Natural killer cell treated with Interleukin-12 subunit alpha and Interleukin-12 subunit beta and Interleukin-15 and Interleukin-18, amount 100 ng/mL, for 72 hours (primary cell): ENCODE measurements around the gene GPX5. TPM values are rescaled to one million over a fixed set of nuclear protein-coding genes. Genes with fewer than 3 reads are reported as not detected.

Source experiments
- total RNA-seq, 2 donors: library from RNA; stranded (reverse); gene quantifications; one replicate each; pipeline ENCODE4 v1.2.3, GENCODE V29; 2022

The GPX5 gene
- total RNA-seq, 2 donors from 2014 or later: not detected

Other genes with a start within 250 kb of the GPX5 start
- 1 to 10 TPM; 1.6 to 2.6 TPM for gene PGBD1, start 244.3 kb upstream of the GPX5 start, total RNA-seq
- 1 to 10 TPM in 1 of 2 donors, under 1 TPM in 1; 0.40 to 2.0 TPM for gene ZSCAN31, start 189.7 kb upstream of the GPX5 start, total RNA-seq
- gene ZKSCAN3, start 175.9 kb upstream of the GPX5 start, total RNA-seq: 1 to 10 TPM; 3.1 to 4.6 TPM
- 1 to 10 TPM; 6.9 to 9.9 TPM for gene ZSCAN12, start 126.1 kb upstream of the GPX5 start, total RNA-seq
- 1 to 10 TPM in 1 of 2 donors, under 1 TPM in 1; 0.40 to 1.5 TPM for gene ZSCAN23, start 82.4 kb upstream of the GPX5 start, total RNA-seq
- gene GPX6, start 10.1 kb upstream of the GPX5 start, total RNA-seq: not detected